Activated CD8-positive, alpha-beta memory T cell treated with anti-CD3 and anti-CD28 coated beads, Interleukin-2, amount 50 U/mL, for 1 hour (primary cell): ENCODE data around the gene BICDL1.
"Not testable (repeated sequence)": the region's sequence is repeated elsewhere in the genome, so short reads cannot be mapped to it uniquely, and the experiment has no call there.

Experiments used
- DNase-seq: peaks from one replicate; pipeline ENCODE4 v3.0.0-alpha.2; 2020; ENCODE audit errors: extremely low read depth

BICDL1 gene

GRCh38 chr12:120000556-120000955, 11.5 kb downstream of the BICDL1 start:
- no peak for DNase-seq

- DNase-seq: no peak
Measured at GRCh38 chr12:120006258-120006975, 17.4 kb downstream of the BICDL1 start.

DNA sequence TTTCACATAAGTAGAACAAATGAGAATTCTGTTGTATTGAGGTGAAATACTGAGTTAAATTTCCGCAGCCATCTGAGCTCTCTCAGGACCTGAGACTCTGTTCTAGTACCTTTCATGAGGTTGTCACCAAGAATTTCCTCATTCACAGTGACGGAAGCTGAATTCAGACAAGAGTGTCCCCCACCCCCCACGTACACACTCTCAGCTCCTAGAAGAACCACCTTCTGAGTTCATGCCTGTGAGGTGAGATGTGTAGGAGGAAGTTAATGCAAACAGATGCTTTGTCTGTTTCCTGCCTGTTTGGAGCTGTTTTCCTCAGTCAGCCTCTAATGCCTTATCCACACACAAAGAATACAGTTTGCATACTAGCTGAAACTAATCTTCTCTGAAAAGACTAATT, 18.2 kb downstream of the BICDL1 start:
- peak; percentile 77 for DNase-seq

DNA sequence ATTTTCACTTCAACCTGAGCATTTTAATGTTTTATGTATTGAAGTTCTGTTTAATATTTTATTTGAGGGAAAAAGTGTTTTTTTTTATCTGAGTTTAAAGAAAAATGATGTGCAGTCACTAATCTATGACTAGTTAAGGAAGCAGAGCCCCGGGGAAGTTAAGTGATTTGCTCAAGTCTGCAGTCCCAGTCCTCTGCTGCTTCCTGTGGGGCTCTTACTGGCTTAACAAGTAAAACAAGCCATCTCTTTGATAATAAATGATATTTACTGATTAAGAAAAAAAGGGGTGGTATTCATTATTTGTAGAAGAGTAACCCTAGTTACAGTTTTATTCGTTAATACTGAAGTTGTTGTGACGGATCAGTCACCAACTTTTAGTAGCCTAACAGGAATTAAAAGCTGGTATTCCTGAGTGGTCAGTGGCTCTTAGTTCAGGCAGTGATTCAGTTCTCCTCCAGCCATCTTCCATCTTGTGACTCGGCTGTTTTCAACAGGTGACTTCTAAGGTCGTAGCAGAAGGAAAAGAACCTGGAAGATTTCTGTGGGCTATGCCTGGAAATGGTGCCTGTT, 21.7 kb downstream of the BICDL1 start:
- DNase-seq: no peak

DNA sequence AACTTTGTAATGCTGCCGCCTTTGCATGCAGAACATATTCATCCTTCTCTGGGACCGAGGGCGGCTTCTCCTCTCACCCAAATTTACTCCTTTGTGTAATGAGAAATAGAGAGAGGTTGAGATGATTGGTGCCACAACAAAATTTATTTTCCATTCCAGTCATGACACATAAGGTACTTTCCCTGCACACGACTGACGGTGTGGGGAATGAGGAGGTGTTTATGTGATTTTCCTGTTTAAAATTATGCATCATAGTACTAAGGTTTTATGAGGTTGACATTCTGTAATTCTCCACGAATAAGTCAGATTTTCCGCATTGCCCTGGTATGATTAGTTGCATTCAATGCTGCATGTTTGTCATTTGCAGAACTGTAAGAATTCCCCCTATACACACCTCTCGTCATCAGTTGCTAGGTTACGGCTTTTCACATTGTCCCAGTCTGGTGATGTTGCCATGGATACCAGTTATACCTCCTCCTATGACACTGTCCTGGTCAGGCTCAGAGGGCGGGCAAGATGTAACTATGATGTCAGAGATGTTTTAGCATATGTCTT, 23.1 kb downstream of the BICDL1 start:
- DNase-seq: peak; percentile 90

DNA sequence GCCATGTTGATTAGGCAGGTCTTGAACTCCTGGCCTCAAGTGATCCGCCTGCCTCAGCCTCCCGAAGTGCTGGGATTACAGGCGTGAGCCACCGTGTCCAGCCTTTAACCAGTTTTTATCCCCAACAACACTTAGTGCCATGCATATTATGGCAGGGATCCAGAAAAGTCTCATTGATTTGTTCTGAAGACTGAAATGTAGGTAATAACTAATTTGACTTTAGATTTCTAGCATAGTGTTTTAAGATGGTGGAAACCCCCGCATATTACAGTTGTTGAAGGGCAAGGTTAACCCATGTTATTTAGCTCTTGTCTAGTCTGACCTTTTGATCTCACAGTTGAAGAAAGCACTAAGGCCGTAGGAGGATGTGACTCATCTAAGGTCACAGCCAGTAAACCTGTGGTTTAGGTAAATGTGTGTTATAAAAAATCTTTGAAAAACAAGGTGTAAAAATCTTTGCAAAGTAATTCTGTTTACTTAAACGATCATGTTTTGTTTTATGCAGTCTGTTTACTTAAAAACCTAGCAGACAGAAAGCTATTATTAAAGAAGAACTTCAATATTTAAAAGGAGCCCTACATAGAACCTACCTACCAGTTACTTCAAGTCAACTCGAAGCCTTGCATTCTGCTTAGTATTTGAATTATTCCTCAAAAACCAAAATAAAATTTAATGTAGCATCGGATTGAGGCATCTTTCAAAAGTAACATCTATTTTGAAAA, 24.8 kb downstream of the BICDL1 start:
- peak; percentile 56 for DNase-seq

GRCh38 chr12:120014381-120014735, 25.3 kb downstream of the BICDL1 start:
- not testable (repeated sequence) for DNase-seq

DNA sequence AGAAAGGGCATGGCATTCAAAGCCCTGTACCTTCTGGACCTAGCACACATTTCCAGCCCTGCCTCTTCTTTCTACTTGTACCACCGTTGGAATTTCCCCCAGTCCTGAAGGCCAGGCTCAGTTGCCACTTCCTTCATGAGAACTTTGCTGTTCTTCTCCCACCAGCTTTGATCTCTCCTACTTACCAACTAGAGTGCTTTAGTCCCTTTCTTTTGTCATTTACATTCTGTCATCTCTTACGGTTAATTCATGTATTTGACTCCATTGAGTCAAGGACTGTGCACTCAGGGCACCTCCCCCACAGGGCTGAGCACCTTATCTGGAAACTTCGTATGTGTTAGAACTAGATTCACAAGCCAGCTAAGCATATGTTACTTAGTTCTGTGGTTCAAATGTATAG, 26.3 kb downstream of the BICDL1 start:
- peak; percentile 27 for DNase-seq

- DNase-seq: not testable (repeated sequence)
Measured at GRCh38 chr12:120016199-120016598, 27.2 kb downstream of the BICDL1 start.

- no peak for DNase-seq
Measured at GRCh38 chr12:120019197-120019596, 30.2 kb downstream of the BICDL1 start.

- DNase-seq: no peak
Measured at GRCh38 chr12:120019938-120020337, 30.9 kb downstream of the BICDL1 start.

GRCh38 chr12:120024193-120024592, 35.2 kb downstream of the BICDL1 start:
- no peak for DNase-seq

DNA sequence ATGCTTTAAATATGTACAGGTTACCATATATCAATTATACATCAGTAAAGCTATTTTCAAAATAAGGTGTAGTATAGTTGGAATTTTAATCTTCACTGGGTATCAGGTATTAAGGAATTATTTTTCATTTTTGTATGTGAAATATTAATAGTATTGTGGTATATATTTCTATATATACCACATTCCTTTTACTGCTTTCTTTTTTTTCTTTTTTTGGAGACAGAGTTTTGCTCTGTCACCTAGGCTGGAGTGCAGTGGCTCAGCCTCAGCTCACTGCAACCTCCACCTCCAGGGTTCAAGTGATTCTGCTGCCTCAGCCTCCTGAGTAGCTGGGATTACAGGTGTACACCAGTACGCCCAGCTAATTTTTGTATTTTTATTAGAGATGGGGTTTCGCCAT, 36.6 kb downstream of the BICDL1 start:
- DNase-seq: no peak

DNA sequence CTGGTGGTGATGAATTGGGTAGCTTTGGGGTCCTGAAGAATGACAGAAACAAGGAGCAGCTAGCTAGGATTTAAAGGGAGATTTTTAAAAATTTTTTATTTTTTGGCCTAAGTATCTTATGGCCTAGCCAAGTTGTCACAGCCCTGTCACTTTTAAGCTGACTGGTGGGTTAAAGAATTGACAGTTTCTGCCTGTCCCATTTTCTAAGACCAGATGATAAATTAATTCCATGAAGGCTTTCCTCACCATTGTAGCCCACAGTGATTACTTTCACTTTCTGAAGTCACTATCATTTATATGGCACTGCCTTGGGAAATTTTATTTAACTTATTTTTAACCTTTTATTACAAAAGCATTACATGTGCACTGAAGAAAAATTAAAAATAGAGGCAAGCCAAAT, 43.2 kb downstream of the BICDL1 start:
- DNase-seq: no peak

DNA sequence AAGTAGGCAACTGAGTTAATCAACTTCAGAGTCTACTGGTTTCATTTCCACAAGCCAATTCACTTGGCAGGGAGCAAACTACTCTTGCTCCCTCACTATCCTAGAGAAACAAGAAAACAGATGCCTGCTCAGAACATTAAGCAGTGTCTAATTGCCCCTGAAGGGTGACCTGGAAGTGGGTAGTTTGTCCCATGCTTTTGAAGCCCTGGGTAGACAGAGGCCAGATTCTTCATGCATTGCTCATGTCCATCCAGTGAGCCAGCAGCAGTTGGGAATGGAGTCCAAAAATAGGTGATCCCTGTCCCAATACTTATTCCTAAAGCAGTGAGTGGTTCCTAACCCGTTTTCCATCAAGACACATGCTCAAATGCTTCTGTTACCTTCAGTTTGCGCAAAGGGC, 48.8 kb downstream of the BICDL1 start:
- DNase-seq: no peak

- DNase-seq: no peak
Measured at GRCh38 chr12:120039711-120040110, 50.7 kb downstream of the BICDL1 start.

- DNase-seq: peak; percentile 16
Measured at GRCh38 chr12:120041386-120042231, 52.6 kb downstream of the BICDL1 start.

- not testable (repeated sequence) for DNase-seq
Measured at GRCh38 chr12:120045367-120045766, 56.3 kb downstream of the BICDL1 start.

GRCh38 chr12:120047072-120047471, 58.0 kb downstream of the BICDL1 start:
- no peak for DNase-seq

GRCh38 chr12:120048263-120048662, 59.2 kb downstream of the BICDL1 start:
- no peak for DNase-seq

DNA sequence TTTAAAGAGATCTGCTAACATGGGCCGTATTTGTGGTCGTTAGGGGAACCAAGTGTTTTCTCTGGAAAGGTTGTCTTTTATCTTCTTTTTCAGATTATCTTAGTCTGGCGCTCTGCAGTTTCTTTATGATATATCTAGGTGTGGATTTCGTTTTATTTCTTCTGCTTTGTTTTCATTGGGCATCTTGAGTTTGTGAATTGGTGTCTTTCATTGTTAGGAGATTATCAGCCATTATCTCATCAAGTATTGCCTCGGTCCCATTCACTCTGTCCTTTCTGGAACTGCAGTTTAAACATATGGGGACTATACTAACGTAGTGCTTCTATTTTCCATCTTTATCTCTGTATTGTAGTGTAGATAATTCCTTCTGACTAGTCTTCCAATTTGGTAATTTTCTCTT, 60.4 kb downstream of the BICDL1 start:
- DNase-seq: no peak

GRCh38 chr12:120051535-120051934, 62.5 kb downstream of the BICDL1 start:
- DNase-seq: no peak
